ENCODE results near the gene RNH1.
"Not testable (repeated sequence)": the region's sequence is repeated elsewhere in the genome, so short reads cannot be mapped to it uniquely, and the experiment has no call there.

The RNH1 gene

GRCh38 chr11:486189-486588 is 20.9 kb downstream of the RNH1 start:
- no peak overlapping the region for H3K27ac Mint-ChIP-seq
- no peaks in the 10 kb centered on the region for H3K9me3 Mint-ChIP-seq
- H3K4me3 Mint-ChIP-seq, result no peak overlapping the region
- H3K4me1 Mint-ChIP-seq, result no peaks in the 10 kb centered on the region
- H3K27me3 Mint-ChIP-seq, result no peaks in the 10 kb centered on the region
- no peaks in the 10 kb centered on the region for H3K36me3 Mint-ChIP-seq

- no peaks in the 10 kb centered on the region for H3K4me1 Mint-ChIP-seq
- no peaks in the 10 kb centered on the region for H3K27me3 Mint-ChIP-seq
- H3K4me3 Mint-ChIP-seq, result no peak overlapping the region
- no peaks in the 10 kb centered on the region for H3K9me3 Mint-ChIP-seq
- H3K27ac Mint-ChIP-seq, result no peak overlapping the region
- peaks cover 2% of the 10 kb centered on the region for H3K36me3 Mint-ChIP-seq
Observed at GRCh38 chr11:484616-485015, 22.4 kb downstream of the RNH1 start.

DNA sequence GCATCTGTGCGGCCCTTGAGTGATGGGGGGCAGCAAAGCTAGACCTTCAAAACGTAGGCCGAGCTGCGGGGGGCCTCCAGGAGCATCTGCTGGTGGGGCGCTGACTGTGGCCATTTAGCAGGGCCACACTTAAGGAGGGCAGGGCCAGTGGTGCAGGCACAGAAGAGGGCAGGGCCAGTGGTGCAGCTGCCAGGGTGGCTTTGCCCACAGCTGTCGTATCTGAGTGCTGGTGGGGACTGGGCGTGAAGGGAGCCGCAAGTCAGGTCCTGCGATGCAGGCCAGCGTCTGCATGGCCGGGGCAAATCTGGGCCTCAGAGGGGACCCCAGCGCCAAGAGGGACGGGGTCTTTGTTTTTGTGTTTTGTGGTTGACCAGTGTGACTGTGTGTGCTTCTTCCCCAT is 27.7 kb downstream of the RNH1 start:
- Mint-ChIP-seq H3K27ac (no peak overlapping the region), H3K4me3 (no peak overlapping the region), H3K27me3 (no peaks in the 10 kb centered on the region), H3K36me3 (peaks cover 2% of the 10 kb centered on the region), H3K4me1 (no peaks in the 10 kb centered on the region), H3K9me3 (no peaks in the 10 kb centered on the region)

DNA sequence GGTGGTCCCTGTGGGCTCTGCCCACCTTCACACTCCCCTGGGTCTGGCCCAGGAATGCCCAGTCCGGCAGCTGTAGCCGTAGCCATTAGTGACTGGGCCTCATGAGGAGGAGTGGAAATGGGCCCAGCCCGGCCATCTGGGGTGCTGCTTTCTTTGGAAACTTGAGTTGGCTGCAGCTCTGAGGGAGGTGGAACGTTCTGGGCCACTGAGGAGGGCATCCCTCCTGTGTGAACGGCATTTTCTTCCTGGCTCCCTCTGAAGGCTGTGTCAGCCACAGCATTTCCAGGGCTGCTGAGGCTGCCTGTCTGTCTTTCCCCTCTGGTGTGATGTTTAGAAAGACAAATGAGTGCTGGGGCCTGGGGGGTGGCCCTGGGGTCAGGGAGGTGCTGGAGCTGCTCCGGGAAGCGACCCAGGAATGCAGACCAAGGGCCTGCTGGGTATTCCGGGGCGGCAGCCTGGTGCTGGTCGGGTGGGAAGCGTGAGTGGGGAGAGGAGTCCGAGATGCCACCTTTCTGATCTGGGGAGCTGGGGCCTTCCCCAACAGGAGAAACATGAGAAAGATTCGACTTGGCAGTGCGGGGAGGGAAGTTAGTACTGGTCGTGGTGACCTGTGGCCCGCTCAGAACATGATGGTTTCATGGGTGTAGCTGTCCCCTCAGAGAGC is 29.9 kb downstream of the RNH1 start:
- no peak overlapping the region for H3K4me3 Mint-ChIP-seq
- peaks cover 2% of the 10 kb centered on the region for H3K36me3 Mint-ChIP-seq
- H3K27me3 Mint-ChIP-seq, result no peaks in the 10 kb centered on the region

GRCh38 chr11:476416-476815 is 30.6 kb downstream of the RNH1 start:
- H3K27me3 Mint-ChIP-seq, result no peaks in the 10 kb centered on the region
- no peaks in the 10 kb centered on the region for H3K9me3 Mint-ChIP-seq
- peaks cover 2% of the 10 kb centered on the region for H3K36me3 Mint-ChIP-seq
- no peak overlapping the region for H3K4me3 Mint-ChIP-seq
- H3K27ac Mint-ChIP-seq, result no peak overlapping the region
- no peaks in the 10 kb centered on the region for H3K4me1 Mint-ChIP-seq

More for the DNA sequence above, 29.9 kb downstream of the RNH1 start:
- Mint-ChIP-seq H3K4me1 (no peaks in the 10 kb centered on the region), H3K9me3 (no peaks in the 10 kb centered on the region), H3K27ac (no peak overlapping the region)

DNA sequence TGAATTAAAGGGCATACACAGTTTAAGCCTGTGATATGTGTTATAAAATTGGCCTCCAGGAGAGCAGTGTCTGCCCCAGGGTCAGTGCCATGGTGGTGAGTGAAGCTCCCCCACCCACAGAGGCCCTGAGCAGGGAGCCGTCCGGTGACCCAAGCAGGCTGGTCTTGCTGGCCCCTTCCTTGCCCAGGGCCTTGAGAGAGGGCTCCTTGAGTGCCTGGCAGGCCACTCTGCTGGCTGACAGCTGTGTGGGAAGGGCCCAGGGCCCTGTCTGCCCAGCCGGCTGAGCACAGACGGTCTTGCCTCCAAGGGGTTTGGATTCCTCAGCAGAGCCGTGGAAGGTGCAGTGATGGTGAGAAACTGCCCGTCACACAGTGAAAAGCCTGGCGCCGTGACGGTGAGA is 31.1 kb downstream of the RNH1 start:
- Mint-ChIP-seq H3K27ac (no peak overlapping the region), H3K36me3 (no peaks in the 10 kb centered on the region), H3K9me3 (no peaks in the 10 kb centered on the region), H3K4me1 (no peaks in the 10 kb centered on the region), H3K27me3 (no peaks in the 10 kb centered on the region), H3K4me3 (no peak overlapping the region)

GRCh38 chr11:474914-475506 is 32.0 kb downstream of the RNH1 start:
- no peaks in the 10 kb centered on the region for H3K9me3 Mint-ChIP-seq

DNA sequence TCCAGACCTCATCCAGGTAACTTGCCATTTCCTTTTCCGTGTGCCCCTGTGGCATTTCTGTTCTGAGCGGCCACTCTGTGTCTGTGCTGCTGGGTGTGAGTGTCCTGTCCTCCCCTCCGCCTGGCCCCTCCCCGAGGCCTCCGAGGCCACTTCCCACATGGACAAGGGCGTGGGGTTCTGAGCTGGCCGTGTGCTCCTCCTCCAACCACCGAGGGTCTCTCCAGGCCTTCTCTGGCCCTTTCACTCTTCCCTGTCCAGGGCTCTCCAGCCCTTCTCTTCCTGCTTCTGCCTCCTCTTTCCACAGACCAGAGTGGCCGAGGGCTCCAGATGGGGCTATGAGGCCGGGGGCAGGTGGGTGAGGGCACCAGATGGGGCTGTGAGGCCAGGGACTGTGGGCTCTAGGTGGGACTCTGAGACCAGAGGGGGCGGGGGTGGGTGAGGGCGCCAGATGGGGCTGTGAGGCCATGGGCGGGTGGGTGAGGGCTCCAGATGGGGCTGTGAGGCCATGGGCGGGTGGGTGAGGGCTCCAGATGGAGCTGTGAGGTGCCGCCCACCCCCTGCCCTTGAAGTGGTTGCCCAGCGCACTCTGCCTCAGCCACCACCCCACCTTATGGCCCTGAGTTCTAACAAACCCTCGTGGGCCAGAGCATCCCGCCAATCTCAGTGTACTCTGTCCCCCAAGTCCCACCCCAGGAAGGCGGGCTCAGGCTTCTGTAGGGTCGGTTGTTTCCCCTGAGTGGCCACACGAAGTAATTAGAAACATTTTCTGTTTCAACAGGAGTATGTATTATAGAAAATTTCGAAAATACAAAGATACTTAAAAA is 32.9 kb downstream of the RNH1 start:
- Mint-ChIP-seq H3K4me1 (no peaks in the 10 kb centered on the region), H3K27ac (no peak overlapping the region), H3K4me3 (no peak overlapping the region), H3K36me3 (no peaks in the 10 kb centered on the region), H3K27me3 (no peaks in the 10 kb centered on the region), H3K9me3 (no peaks in the 10 kb centered on the region)

More at GRCh38 chr11:474914-475506, 32.0 kb downstream of the RNH1 start:
- H3K4me3 Mint-ChIP-seq, result no peak overlapping the region
- H3K27me3 Mint-ChIP-seq, result no peaks in the 10 kb centered on the region
- no peaks in the 10 kb centered on the region for H3K36me3 Mint-ChIP-seq
- H3K4me1 Mint-ChIP-seq, result no peaks in the 10 kb centered on the region
- no peak overlapping the region for H3K27ac Mint-ChIP-seq

DNA sequence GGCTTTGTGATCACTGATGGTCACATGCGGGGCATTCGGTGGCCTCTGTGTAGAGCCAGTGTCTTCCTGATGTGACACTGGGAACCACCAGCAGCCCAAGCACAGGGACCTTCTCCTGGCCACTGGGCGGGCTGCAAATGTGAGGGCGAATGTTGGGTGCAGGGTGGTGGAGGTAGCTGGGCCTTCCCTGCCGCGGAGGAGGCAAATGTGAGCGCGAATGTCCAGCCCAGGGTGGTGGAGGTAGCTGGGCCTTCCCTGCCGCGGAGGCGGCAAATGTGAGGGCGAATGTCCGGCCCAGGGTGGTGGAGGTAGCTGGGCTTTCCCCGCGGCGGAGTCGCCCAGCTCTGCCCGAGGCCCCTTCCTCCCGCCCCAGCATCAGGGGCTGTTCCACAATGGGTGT is 33.6 kb downstream of the RNH1 start:
- no peaks in the 10 kb centered on the region for H3K36me3 Mint-ChIP-seq
- no peaks in the 10 kb centered on the region for H3K9me3 Mint-ChIP-seq
- H3K27ac Mint-ChIP-seq, result no peak overlapping the region

DNA sequence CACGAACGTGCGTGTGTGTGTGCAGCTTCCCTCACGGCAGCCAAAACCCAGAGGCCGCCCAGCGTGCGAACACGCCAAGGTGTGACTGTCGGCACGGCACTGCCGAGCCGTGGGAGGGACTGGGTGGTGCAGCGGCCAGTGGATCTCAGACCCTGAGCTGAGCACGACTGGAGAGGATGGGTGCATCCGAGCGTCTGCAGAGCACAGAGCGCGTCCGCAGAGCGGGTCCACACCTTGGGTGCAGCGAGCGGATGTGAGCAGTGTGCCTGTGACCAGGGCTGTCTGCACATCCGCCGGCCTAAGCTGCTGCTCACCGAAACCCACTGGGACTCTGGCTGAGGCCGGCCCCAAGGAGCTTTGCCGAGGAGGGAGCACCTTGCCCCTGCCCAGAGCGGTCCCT is 34.2 kb downstream of the RNH1 start:
- no peaks in the 10 kb centered on the region for H3K27me3 Mint-ChIP-seq
- H3K4me1 Mint-ChIP-seq, result no peaks in the 10 kb centered on the region
- H3K4me3 Mint-ChIP-seq, result no peak overlapping the region
- no peaks in the 10 kb centered on the region for H3K9me3 Mint-ChIP-seq
- H3K36me3 Mint-ChIP-seq, result no peaks in the 10 kb centered on the region
- H3K27ac Mint-ChIP-seq, result no peak overlapping the region

More for the DNA sequence above, 33.6 kb downstream of the RNH1 start:
- Mint-ChIP-seq H3K4me3 (no peak overlapping the region), H3K27me3 (no peaks in the 10 kb centered on the region), H3K4me1 (no peaks in the 10 kb centered on the region)

GRCh38 chr11:472272-472671 is 34.8 kb downstream of the RNH1 start:
- Mint-ChIP-seq H3K4me1 (no peaks in the 10 kb centered on the region), H3K27ac (no peak overlapping the region), H3K36me3 (no peaks in the 10 kb centered on the region), H3K27me3 (no peaks in the 10 kb centered on the region), H3K9me3 (no peaks in the 10 kb centered on the region), H3K4me3 (no peak overlapping the region)

GRCh38 chr11:471468-472145 is 35.4 kb downstream of the RNH1 start:
- no peaks in the 10 kb centered on the region for H3K27me3 Mint-ChIP-seq
- H3K4me1 Mint-ChIP-seq, result no peaks in the 10 kb centered on the region
- H3K9me3 Mint-ChIP-seq, result no peaks in the 10 kb centered on the region
- H3K4me3 Mint-ChIP-seq, result no peak overlapping the region
- H3K36me3 Mint-ChIP-seq, result no peaks in the 10 kb centered on the region
- no peak overlapping the region for H3K27ac Mint-ChIP-seq

DNA sequence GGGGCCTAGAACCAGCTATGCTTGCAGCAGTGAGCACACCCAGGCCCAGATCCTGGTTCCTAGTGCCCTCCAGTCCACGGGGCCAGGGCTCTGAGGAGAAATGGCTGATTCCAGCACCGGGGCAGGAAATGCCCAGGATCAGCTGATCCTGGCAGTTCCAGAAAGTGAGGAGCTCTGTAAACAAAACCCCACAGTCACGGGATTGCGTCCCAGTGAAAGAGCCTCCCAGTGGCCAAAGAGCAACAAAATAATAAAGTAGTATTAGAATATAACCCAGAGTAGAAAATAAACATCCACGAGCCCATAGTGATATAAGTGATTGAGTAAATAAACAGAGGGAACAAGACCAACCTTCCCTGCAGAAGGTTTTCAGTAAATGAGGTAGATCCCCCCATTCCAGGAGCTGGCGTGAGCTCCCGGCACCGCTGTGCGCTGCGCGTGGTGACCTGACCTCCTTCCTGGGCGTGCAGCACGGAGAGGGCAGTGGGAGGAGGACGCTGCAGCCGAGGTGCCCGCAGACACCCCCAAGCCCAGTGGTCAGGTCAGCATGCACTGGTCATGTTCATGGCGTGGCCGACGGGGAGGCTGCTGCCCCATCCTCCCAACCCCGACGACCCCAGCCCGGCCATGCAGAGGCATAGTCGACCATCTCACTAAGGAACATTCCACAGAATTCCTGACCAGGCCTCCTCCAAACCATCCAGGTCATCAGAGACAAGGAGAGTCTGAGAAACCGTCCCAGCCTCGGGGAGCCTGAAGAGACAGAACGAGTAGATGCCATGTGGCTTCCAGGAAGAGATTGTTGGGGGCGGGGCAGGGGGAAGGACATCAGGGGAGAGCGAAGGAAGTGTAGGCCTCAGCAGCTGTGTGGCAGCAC is 37.1 kb downstream of the RNH1 start:
- no peak overlapping the region for H3K27ac Mint-ChIP-seq

GRCh38 chr11:469026-469683 is 37.9 kb downstream of the RNH1 start:
- H3K4me1 Mint-ChIP-seq, H3K4me3 Mint-ChIP-seq, H3K27ac Mint-ChIP-seq, H3K36me3 Mint-ChIP-seq, H3K27me3 Mint-ChIP-seq, H3K9me3 Mint-ChIP-seq: not testable (repeated sequence)

More for the DNA sequence above, 37.1 kb downstream of the RNH1 start:
- H3K4me3 Mint-ChIP-seq, result no peak overlapping the region
- H3K27me3 Mint-ChIP-seq, result no peaks in the 10 kb centered on the region
- H3K4me1 Mint-ChIP-seq, result no peaks in the 10 kb centered on the region
- no peaks in the 10 kb centered on the region for H3K9me3 Mint-ChIP-seq
- peaks cover 2% of the 10 kb centered on the region for H3K36me3 Mint-ChIP-seq

All from activated naive CD4-positive, alpha-beta T cell treated with anti-CD3 and anti-CD28 coated beads, Interleukin-2, amount 50 U/mL, for 24 hours (primary cell).